ENCODE data around the gene TRAF1. TPM values are rescaled to one million over a fixed set of nuclear protein-coding genes. Genes with fewer than 3 reads are reported as not detected.

Gene TRAF1
- total and polyA plus RNA-seq, 10 of the 15 experiments (the other 5 are each of a cell fraction or from before 2014, with no cell fraction given): 13.8 to 163 (median 128) TPM

DNA sequence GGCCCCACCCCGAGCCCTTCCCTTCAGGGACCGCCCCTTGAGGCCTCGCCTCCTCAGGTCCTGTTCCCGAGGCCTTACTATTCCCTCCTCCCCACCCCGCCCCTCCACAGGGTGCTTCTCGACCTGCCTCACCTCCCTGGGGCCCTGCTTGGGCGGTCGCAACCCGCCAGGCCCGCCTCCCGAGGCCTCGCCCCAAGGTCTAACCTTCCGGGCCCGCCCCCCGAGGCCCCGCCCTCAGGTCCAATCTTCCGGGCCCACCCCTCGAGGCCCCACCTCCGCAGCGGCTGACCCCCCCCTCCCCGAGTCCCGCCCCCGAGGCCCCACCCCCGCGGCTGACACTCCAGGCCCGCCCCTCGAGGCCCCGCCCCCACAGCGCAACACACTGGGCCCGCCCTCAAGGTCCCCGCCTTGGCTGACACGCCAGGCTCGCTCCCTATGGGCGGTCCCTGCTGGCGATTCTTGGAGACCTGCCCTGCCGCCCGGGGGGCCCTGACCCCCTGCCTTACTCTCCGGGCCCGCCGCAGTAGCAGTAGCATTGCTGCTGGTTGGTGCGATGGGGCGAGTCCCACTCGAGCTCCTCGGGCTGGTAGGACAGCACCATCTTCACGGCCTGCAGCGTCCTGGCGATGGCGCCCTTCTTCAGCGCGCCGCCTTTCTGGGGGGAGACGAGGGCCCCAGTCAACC is 57.8 kb downstream of the TRAF1 start (continued):
- TF ChIP-seq, protein P1, sequence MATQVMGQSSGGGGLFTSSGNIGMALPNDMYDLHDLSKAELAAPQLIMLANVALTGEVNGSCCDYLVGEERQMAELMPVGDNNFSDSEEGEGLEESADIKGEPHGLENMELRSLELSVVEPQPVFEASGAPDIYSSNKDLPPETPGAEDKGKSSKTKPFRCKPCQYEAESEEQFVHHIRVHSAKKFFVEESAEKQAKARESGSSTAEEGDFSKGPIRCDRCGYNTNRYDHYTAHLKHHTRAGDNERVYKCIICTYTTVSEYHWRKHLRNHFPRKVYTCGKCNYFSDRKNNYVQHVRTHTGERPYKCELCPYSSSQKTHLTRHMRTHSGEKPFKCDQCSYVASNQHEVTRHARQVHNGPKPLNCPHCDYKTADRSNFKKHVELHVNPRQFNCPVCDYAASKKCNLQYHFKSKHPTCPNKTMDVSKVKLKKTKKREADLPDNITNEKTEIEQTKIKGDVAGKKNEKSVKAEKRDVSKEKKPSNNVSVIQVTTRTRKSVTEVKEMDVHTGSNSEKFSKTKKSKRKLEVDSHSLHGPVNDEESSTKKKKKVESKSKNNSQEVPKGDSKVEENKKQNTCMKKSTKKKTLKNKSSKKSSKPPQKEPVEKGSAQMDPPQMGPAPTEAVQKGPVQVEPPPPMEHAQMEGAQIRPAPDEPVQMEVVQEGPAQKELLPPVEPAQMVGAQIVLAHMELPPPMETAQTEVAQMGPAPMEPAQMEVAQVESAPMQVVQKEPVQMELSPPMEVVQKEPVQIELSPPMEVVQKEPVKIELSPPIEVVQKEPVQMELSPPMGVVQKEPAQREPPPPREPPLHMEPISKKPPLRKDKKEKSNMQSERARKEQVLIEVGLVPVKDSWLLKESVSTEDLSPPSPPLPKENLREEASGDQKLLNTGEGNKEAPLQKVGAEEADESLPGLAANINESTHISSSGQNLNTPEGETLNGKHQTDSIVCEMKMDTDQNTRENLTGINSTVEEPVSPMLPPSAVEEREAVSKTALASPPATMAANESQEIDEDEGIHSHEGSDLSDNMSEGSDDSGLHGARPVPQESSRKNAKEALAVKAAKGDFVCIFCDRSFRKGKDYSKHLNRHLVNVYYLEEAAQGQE (IDR thresholded peaks at IDR 0.05; ENCODE audit: low read depth, low read length): no peak
- no peak for TF ChIP-seq KDM1A (IDR thresholded peaks at IDR 0.05; ENCODE audit: borderline replicate concordance)
- TF ChIP-seq, protein P2, sequence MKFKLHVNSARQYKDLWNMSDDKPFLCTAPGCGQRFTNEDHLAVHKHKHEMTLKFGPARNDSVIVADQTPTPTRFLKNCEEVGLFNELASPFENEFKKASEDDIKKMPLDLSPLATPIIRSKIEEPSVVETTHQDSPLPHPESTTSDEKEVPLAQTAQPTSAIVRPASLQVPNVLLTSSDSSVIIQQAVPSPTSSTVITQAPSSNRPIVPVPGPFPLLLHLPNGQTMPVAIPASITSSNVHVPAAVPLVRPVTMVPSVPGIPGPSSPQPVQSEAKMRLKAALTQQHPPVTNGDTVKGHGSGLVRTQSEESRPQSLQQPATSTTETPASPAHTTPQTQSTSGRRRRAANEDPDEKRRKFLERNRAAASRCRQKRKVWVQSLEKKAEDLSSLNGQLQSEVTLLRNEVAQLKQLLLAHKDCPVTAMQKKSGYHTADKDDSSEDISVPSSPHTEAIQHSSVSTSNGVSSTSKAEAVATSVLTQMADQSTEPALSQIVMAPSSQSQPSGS (IDR thresholded peaks at IDR 0.05; ENCODE audit: low read length): no peak
- no peak for TF ChIP-seq CEBPB (IDR thresholded peaks at IDR 0.05; ENCODE audit: borderline replicate concordance in 1 of 2, low read depth in 2 of 2, low read length in 2 of 2)
- TF ChIP-seq MXI1 (IDR thresholded peaks at IDR 0.05; ENCODE audit: low read depth, low read length): peak; percentile 74; the same call in 1 of the 2 replicates
- TF ChIP-seq, protein P3, sequence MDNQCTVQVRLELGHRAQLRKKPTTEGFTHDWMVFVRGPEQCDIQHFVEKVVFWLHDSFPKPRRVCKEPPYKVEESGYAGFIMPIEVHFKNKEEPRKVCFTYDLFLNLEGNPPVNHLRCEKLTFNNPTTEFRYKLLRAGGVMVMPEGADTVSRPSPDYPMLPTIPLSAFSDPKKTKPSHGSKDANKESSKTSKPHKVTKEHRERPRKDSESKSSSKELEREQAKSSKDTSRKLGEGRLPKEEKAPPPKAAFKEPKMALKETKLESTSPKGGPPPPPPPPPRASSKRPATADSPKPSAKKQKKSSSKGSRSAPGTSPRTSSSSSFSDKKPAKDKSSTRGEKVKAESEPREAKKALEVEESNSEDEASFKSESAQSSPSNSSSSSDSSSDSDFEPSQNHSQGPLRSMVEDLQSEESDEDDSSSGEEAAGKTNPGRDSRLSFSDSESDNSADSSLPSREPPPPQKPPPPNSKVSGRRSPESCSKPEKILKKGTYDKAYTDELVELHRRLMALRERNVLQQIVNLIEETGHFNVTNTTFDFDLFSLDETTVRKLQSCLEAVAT (IDR thresholded peaks at IDR 0.05): no peak
- TF ChIP-seq, protein P4, sequence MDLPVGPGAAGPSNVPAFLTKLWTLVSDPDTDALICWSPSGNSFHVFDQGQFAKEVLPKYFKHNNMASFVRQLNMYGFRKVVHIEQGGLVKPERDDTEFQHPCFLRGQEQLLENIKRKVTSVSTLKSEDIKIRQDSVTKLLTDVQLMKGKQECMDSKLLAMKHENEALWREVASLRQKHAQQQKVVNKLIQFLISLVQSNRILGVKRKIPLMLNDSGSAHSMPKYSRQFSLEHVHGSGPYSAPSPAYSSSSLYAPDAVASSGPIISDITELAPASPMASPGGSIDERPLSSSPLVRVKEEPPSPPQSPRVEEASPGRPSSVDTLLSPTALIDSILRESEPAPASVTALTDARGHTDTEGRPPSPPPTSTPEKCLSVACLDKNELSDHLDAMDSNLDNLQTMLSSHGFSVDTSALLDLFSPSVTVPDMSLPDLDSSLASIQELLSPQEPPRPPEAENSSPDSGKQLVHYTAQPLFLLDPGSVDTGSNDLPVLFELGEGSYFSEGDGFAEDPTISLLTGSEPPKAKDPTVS (IDR thresholded peaks at IDR 0.05; ENCODE audit: low read depth, low read length): no peak
- TF ChIP-seq GATAD2B (conservative IDR thresholded peaks at IDR 0.05; ENCODE audit: low read depth): peak; percentile 72
- TF ChIP-seq, protein P5, sequence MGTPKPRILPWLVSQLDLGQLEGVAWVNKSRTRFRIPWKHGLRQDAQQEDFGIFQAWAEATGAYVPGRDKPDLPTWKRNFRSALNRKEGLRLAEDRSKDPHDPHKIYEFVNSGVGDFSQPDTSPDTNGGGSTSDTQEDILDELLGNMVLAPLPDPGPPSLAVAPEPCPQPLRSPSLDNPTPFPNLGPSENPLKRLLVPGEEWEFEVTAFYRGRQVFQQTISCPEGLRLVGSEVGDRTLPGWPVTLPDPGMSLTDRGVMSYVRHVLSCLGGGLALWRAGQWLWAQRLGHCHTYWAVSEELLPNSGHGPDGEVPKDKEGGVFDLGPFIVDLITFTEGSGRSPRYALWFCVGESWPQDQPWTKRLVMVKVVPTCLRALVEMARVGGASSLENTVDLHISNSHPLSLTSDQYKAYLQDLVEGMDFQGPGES (IDR thresholded peaks at IDR 0.05): no peak
- no peak for TF ChIP-seq NFXL1 (IDR thresholded peaks at IDR 0.05; ENCODE audit: borderline replicate concordance)
- TF ChIP-seq FOXK2 (IDR thresholded peaks at IDR 0.05): no peak
- TF ChIP-seq POLR2A (IDR thresholded peaks at IDR 0.05; ENCODE audit: low read depth, low read length): peak; percentile 80
- TF ChIP-seq SUPT20H (IDR thresholded peaks at IDR 0.05; ENCODE audit: borderline replicate concordance, control insufficient read depth, low read depth, low read length): no peak
- peak; percentile 60; the same call in 1 of the 2 replicates for TF ChIP-seq POLR2AphosphoS2 (IDR thresholded peaks at IDR 0.05; ENCODE audit: low read depth, low read length)
- no peak for TF ChIP-seq RBBP5 (conservative IDR thresholded peaks at IDR 0.05)
- TF ChIP-seq, protein P6, sequence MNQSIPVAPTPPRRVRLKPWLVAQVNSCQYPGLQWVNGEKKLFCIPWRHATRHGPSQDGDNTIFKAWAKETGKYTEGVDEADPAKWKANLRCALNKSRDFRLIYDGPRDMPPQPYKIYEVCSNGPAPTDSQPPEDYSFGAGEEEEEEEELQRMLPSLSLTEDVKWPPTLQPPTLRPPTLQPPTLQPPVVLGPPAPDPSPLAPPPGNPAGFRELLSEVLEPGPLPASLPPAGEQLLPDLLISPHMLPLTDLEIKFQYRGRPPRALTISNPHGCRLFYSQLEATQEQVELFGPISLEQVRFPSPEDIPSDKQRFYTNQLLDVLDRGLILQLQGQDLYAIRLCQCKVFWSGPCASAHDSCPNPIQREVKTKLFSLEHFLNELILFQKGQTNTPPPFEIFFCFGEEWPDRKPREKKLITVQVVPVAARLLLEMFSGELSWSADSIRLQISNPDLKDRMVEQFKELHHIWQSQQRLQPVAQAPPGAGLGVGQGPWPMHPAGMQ (IDR thresholded peaks at IDR 0.05; ENCODE audit: borderline replicate concordance): no peak
- TF ChIP-seq ETV6 (conservative IDR thresholded peaks at IDR 0.05 in 1 of 2, IDR thresholded peaks at IDR 0.05 in 1 of 2; ENCODE audit: borderline replicate concordance in 1 of 2, low read depth in 1 of 2): no peak
- TF ChIP-seq TARDBP (IDR thresholded peaks at IDR 0.05; ENCODE audit: borderline replicate concordance): no peak
- TF ChIP-seq MYC (IDR thresholded peaks at IDR 0.05; ENCODE audit: insufficient read depth, insufficient read length, insufficient replicate concordance, low read length, severe bottlenecking): no peak
